A549 (cell line): ENCODE measurements around the gene PRC1. TPM values are rescaled to one million over a fixed set of nuclear protein-coding genes. Genes with fewer than 3 reads are reported as not detected.

ENCODE experiments used
- ATAC-seq, 2 experiments: fragments of 200-7000 bp in 1 of 2; fragments of >200 bp in 1 of 2; cut with Nextera tagmentation in 1 of 2; cut with Tn5 transposase in 1 of 2; 3 replicates each; pipeline versions ENCODE4 v1.8.0 to v1.9.1; 2018 to 2020; ENCODE audit warnings: mild to moderate bottlenecking in 1 of 2, moderate library complexity in 1 of 2
- CTCF ChIA-PET: fragments of 300-600 bp; sonication (Branson Sonifier 250); formaldehyde crosslinking; extraction: SDS; loops from one replicate; lab custom pipeline; 2021; ENCODE audit warnings: antibody characterized with exemption, inconsistent platforms; lab: Yijun Ruan, JAX
- POLR2A ChIA-PET: fragments of 350-600 bp; formaldehyde crosslinking; extraction: SDS; loops from one replicate; lab custom pipeline; 2021; ENCODE audit warnings: antibody characterized with exemption, inconsistent platforms; lab: Yijun Ruan, JAX
- DNase-seq, 2 experiments: peaks; one replicate each; pipeline versions ENCODE4 v3.0.0 to v3.0.0-alpha.2; 2011 to 2016; ENCODE audit warnings: low read depth in 1 of 2, low spot score in 1 of 2
- FAIRE-seq: peaks from 2 replicates; lab custom pipeline; 2011; peaks lifted over from hg19 to GRCh38; lab: Jason Lieb, UNC
- H3K27ac ChIP-seq, 2 experiments: fragments of >200 bp; sonication (Bioruptor Twin); formaldehyde crosslinking; 3 replicates each; pipeline ENCODE4 v1.5.1; 2016 to 2017
- H3K4me1 ChIP-seq: fragments of >200 bp; sonication (Bioruptor Twin); formaldehyde crosslinking; 3 replicates; pipeline ENCODE4 v1.6.1; 2016
- H3K4me2 ChIP-seq: fragments of >200 bp; sonication (Bioruptor Twin); formaldehyde crosslinking; 3 replicates; pipeline ENCODE4 v1.6.1; 2016
- H3K4me3 ChIP-seq: fragments of >200 bp; sonication (Bioruptor Twin); formaldehyde crosslinking; 3 replicates; pipeline ENCODE4 v1.5.1; 2016
- H3K9me3 ChIP-seq: fragments of >200 bp; sonication (Bioruptor Twin); formaldehyde crosslinking; 3 replicates; pipeline ENCODE4 v1.6.1; 2016
- CBX8 ChIP-seq: fragments of 200-600 bp; sonication (generic); IDR thresholded peaks from 2 replicates; pipeline ENCODE4 v1.6.1; 2016
- E2F6 ChIP-seq: IDR thresholded peaks from 2 replicates; pipeline ENCODE4 v1.6.1; 2012; ENCODE audit warnings: low read depth, borderline replicate concordance
- EHMT2 ChIP-seq: fragments of 200-600 bp; sonication (generic); IDR thresholded peaks from 2 replicates; pipeline ENCODE4 v1.6.1; 2016; ENCODE audit warnings: antibody characterized with exemption, low read depth, mild to moderate bottlenecking, moderate library complexity
- GATA3 ChIP-seq: IDR thresholded peaks from 2 replicates; pipeline ENCODE4 v1.6.1; 2012; ENCODE audit warnings: borderline replicate concordance
- HEYL ChIP-seq: fragments of 250-450 bp; sonication (Bioruptor Pico); IDR thresholded peaks from 2 replicates; pipeline ENCODE4 v1.8.0; 2021; ENCODE audit warnings: mild to moderate bottlenecking, moderate library complexity
- HOXB5 ChIP-seq: fragments of 250-450 bp; sonication (Bioruptor Pico); IDR thresholded peaks from 2 replicates; pipeline ENCODE4 v1.5.0; 2020; ENCODE audit warnings: mild to moderate bottlenecking, moderate library complexity
- MAFK ChIP-seq: fragments of 450-650 bp; IDR thresholded peaks from 2 replicates; pipeline ENCODE4 v1.6.1; 2014; ENCODE audit not compliant: partially characterized antibody
- MAX ChIP-seq: IDR thresholded peaks from 2 replicates; pipeline ENCODE4 v1.6.1; 2012
- NFE2L2 ChIP-seq: fragments of 150-350 bp; conservative IDR thresholded peaks from 2 replicates; pipeline ENCODE4 v1.6.1; 2014; ENCODE audit warnings: low read length
- NR3C1 ChIP-seq: fragments of >200 bp; sonication (Bioruptor Twin); formaldehyde crosslinking; IDR thresholded peaks from 3 replicates; pipeline ENCODE4 v1.6.1; 2017
- POLR2AphosphoS2 ChIP-seq: conservative IDR thresholded peaks from 2 replicates; pipeline ENCODE4 v1.6.1; 2012; ENCODE audit warnings: low read length, improper control_type of control experiment, inconsistent platforms
- RAD21 ChIP-seq, 2 experiments: fragments of >200 bp in 1 of 2; sonication (Bioruptor Twin) in 1 of 2; formaldehyde crosslinking in 1 of 2; IDR thresholded peaks in 1 of 2; conservative IDR thresholded peaks in 1 of 2; 2 replicates in 1 of 2; 3 replicates in 1 of 2; pipeline ENCODE4 v1.6.1; 2012 to 2018; ENCODE audit warnings: inconsistent platforms in 1 of 2
- SREBF2 ChIP-seq: fragments of 450-650 bp; IDR thresholded peaks from 2 replicates; pipeline ENCODE4 v1.6.1; 2014; ENCODE audit warnings: mild to moderate bottlenecking, moderate library complexity
- ZFP36 ChIP-seq: fragments of 450-650 bp; IDR thresholded peaks from 2 replicates; pipeline ENCODE4 v1.6.1; 2014; ENCODE audit warnings: borderline replicate concordance; ENCODE audit not compliant: partially characterized antibody
- WGBS: methylation state at CpG from one replicate; pipeline ENCODE4 v1.1.6; 2017; ENCODE audit errors: missing lambda C conversion rate; 5-methylcytosine and 5-hydroxymethylcytosine counted together
- polyA plus RNA-seq, 4 experiments: library from polyadenylated mRNA; depleted of rRNA in 3 of 4; stranded (reverse); fragments of >200 nt; fragmentation: RNase III in 1 of 4; extraction: RNeasy Plus Mini Kit Qiagen cat#74134 plus additional on column Dnase treatment in 1 of 4; gene quantifications; 2 replicates in 3 of 4; 3 replicates in 1 of 4; pipeline ENCODE4 v1.2.3, GENCODE V29; 2011 to 2017
- TF ChIP-seq, protein P1 (sequence below): fragments of 150-350 bp; IDR thresholded peaks from 2 replicates; pipeline ENCODE4 v1.6.1; 2014; ENCODE audit warnings: low read depth, mild to moderate bottlenecking, low read length
- TF ChIP-seq, protein P2 (sequence below): IDR thresholded peaks from 2 replicates; pipeline ENCODE4 v1.6.1; 2012
- TF ChIP-seq, protein P3 (sequence below): fragments of 450-650 bp; IDR thresholded peaks from 2 replicates; pipeline ENCODE4 v1.6.1; 2014; ENCODE audit warnings: antibody characterized with exemption

Gene PRC1
- polyA plus RNA-seq, 2 of the 4 experiments (the other 2 are of a cell fraction) = 303 to 426 TPM

- 42% methylated on average over 1 of the region's 1 CpG for WGBS
- CTCF ChIA-PET = interaction anchor here (0.7 to 18.2 kb wide), 10 partner anchors 10 to 76 kb away, joined by 3 to 247 read pairs (median 4); partner anchors contain the start of genes HDDC3, RCCD1 and UNC45A
- TF ChIP-seq ZFP36 (no peak), NFE2L2 (peak; percentile 95), MAFK (peak; percentile 97), NR3C1 (no peak), SREBF2 (no peak)
- TF ChIP-seq, protein P1, sequence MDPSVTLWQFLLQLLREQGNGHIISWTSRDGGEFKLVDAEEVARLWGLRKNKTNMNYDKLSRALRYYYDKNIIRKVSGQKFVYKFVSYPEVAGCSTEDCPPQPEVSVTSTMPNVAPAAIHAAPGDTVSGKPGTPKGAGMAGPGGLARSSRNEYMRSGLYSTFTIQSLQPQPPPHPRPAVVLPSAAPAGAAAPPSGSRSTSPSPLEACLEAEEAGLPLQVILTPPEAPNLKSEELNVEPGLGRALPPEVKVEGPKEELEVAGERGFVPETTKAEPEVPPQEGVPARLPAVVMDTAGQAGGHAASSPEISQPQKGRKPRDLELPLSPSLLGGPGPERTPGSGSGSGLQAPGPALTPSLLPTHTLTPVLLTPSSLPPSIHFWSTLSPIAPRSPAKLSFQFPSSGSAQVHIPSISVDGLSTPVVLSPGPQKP = no peak
- TF ChIP-seq, protein P2, sequence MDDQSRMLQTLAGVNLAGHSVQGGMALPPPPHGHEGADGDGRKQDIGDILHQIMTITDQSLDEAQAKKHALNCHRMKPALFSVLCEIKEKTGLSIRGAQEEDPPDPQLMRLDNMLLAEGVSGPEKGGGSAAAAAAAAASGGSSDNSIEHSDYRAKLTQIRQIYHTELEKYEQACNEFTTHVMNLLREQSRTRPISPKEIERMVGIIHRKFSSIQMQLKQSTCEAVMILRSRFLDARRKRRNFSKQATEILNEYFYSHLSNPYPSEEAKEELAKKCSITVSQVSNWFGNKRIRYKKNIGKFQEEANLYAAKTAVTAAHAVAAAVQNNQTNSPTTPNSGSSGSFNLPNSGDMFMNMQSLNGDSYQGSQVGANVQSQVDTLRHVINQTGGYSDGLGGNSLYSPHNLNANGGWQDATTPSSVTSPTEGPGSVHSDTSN = no peak
- peaks cover 12% of the 10 kb centered on the region for H3K4me1 ChIP-seq
- 0 out of 3 replicates have a peak overlapping the region, but pooled peaks have one; percentile 2 for H3K4me2 ChIP-seq
- H3K27ac ChIP-seq = peak overlapping the region; percentile 65 to 82
- peak in 1 of 2 experiments; percentile 18 for DNase-seq
- no peak for FAIRE-seq
- H3K9me3 ChIP-seq = no peaks in the 10 kb centered on the region
- ATAC-seq = peak in 1 of 2 experiments; percentile 28; a peak in 1 of 6 replicates
- POLR2A ChIA-PET = interaction anchor here (1.0 kb wide), 1 partner anchor 25 kb away, joined by 3 read pairs; the partner anchor contains the start of gene RCCD1
- H3K4me3 ChIP-seq = no peak overlapping the region
These were observed 14.8 kb downstream of the PRC1 start for GRCh38 chr15:90979582-90979981.

- H3K9me3 ChIP-seq = no peaks in the 10 kb centered on the region
- DNase-seq (no peak), FAIRE-seq (no peak), ATAC-seq (peak in 1 of 2 experiments; percentile 25; a peak in 1 of 6 replicates)
- TF ChIP-seq NFE2L2 (no peak), MAX (no peak), GATA3 (no peak), RAD21 (conservative IDR thresholded peaks at IDR 0.05 in 1 of 2, IDR thresholded peaks at IDR 0.05 in 1 of 2) (no peak), CBX8 (no peak), SREBF2 (no peak), EHMT2 (no peak), HEYL (CRISPR knock-in tag) (no peak), POLR2AphosphoS2 (no peak), E2F6 (no peak), HOXB5 (CRISPR knock-in tag) (no peak)
- TF ChIP-seq, protein P2 = no peak
- TF ChIP-seq, protein P3, sequence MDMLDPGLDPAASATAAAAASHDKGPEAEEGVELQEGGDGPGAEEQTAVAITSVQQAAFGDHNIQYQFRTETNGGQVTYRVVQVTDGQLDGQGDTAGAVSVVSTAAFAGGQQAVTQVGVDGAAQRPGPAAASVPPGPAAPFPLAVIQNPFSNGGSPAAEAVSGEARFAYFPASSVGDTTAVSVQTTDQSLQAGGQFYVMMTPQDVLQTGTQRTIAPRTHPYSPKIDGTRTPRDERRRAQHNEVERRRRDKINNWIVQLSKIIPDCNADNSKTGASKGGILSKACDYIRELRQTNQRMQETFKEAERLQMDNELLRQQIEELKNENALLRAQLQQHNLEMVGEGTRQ = no peak
- H3K4me2 ChIP-seq = no peak overlapping the region
- no peak overlapping the region for H3K27ac ChIP-seq
- ChIA-PET CTCF (interaction anchor here (0.6 to 18.2 kb wide), 4 partner anchors 15 to 298 kb away, joined by 3 to 247 read pairs (median 4); partner anchors contain the start of gene RCCD1), POLR2A (interaction anchor here (0.6 kb wide), 1 partner anchor 17 kb away, joined by 3 read pairs; no protein-coding TSS in a partner anchor)
- no peak overlapping the region for H3K4me3 ChIP-seq
- 98% methylated on average over 21 of the region's 21 CpGs for WGBS
- peaks cover 1% of the 10 kb centered on the region; the same call in 2 of the 3 replicates for H3K4me1 ChIP-seq
These were observed 20.1 kb downstream of the PRC1 start for GRCh38 chr15:90974216-90974615.
